ENCODE results near the gene UGP2.

UGP2 gene

DNA sequence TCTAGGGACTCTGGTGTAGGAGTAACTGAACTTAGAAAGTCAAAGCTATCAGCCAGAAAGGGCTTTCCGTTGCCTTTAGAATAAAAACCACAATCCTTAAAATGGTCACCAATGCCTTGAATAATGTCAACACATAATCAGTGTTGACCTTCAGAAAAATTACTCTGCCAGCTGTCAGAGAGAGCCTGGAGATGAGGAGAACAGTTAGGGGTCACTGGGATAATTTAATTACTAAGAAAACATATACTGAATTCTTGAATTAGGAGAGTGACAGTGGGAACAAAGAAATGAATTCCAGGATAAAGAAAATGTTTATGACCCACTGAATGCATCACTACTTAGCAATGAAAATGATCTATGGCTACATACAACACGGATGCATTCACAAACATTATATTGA lies 23.4 kb upstream of the UGP2 start:
- H3K4me2 ChIP-seq (ENCODE audit: low read length), result peak overlapping the region; percentile 90
- TF ChIP-seq EZH2phosphoT487 (IDR thresholded peaks at IDR 0.05; ENCODE audit: borderline replicate concordance, low read length), result no peak
- TF ChIP-seq, protein P1, sequence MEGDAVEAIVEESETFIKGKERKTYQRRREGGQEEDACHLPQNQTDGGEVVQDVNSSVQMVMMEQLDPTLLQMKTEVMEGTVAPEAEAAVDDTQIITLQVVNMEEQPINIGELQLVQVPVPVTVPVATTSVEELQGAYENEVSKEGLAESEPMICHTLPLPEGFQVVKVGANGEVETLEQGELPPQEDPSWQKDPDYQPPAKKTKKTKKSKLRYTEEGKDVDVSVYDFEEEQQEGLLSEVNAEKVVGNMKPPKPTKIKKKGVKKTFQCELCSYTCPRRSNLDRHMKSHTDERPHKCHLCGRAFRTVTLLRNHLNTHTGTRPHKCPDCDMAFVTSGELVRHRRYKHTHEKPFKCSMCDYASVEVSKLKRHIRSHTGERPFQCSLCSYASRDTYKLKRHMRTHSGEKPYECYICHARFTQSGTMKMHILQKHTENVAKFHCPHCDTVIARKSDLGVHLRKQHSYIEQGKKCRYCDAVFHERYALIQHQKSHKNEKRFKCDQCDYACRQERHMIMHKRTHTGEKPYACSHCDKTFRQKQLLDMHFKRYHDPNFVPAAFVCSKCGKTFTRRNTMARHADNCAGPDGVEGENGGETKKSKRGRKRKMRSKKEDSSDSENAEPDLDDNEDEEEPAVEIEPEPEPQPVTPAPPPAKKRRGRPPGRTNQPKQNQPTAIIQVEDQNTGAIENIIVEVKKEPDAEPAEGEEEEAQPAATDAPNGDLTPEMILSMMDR (IDR thresholded peaks at IDR 0.05; ENCODE audit: low read depth, low read length, poor library complexity, severe bottlenecking), result no peak

DNA sequence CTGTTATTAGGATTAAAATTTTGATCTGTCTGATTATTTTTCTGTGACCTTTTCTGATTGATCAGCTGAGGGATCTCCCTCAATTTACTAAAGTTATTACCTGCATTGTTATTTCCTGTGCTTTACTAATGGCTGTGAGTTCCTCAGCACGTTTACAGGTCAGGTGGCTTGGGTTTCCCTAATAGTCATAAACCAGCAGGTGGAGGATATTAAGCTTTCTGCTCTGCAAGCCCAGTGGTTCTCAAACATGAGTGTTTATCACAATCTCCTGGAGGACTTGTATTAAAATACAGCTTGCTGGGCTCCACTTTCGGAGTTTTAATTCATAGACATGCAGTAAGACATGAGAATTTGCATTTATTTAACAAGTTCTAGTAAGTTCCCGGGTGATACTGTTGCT lies 22.4 kb upstream of the UGP2 start:
- Histone ChIP-seq H3K79me2 (ENCODE audit: control insufficient read depth, low read length) (no peaks in the 10 kb centered on the region), H3K4me1 (ENCODE audit: control insufficient read depth, low read length) (peaks cover 100% of the 10 kb centered on the region), H4K20me1 (ENCODE audit: control insufficient read depth, insufficient read depth, low read depth, low read length) (no peaks in the 10 kb centered on the region), H3K27ac (ENCODE audit: low read depth, low read length) (peak overlapping the region; percentile 90), H3K27me3 (ENCODE audit: control insufficient read depth, low read length) (no peaks in the 10 kb centered on the region), H3K9me2 (replicated peaks; ENCODE audit: control insufficient read depth, low read length) (no peaks in the 10 kb centered on the region), H3K4me3 (ENCODE audit: low read length) (peak overlapping the region; percentile 34), H3F3A (ENCODE audit: control insufficient read depth, insufficient read depth) (peaks cover 51% of the 10 kb centered on the region), H3K36me3 (ENCODE audit: control insufficient read depth, low read length) (no peaks in the 10 kb centered on the region; the same call in 1 of the 2 replicates), H3K4me2 (ENCODE audit: low read length) (peak overlapping the region; percentile 90), H3K9me3 (ENCODE audit: control insufficient read depth, insufficient read depth, low read length) (no peaks in the 10 kb centered on the region)
- TF ChIP-seq, protein P1 (IDR thresholded peaks at IDR 0.05; ENCODE audit: low read depth, low read length, poor library complexity, severe bottlenecking), result peak; percentile 36
- TF ChIP-seq EZH2phosphoT487 (IDR thresholded peaks at IDR 0.05; ENCODE audit: borderline replicate concordance, low read length), result no peak

More for the DNA sequence above, 23.4 kb upstream of the UGP2 start:
- H4K20me1 ChIP-seq (ENCODE audit: control insufficient read depth, insufficient read depth, low read depth, low read length), result no peaks in the 10 kb centered on the region
- peak overlapping the region; percentile 90 for H3K27ac ChIP-seq (ENCODE audit: low read depth, low read length)
- H3K27me3 ChIP-seq (ENCODE audit: control insufficient read depth, low read length), result no peaks in the 10 kb centered on the region
- peaks cover 51% of the 10 kb centered on the region for H3F3A ChIP-seq (ENCODE audit: control insufficient read depth, insufficient read depth)
- no peaks in the 10 kb centered on the region for H3K36me3 ChIP-seq (ENCODE audit: control insufficient read depth, low read length)
- H3K4me3 ChIP-seq (ENCODE audit: low read length), result peak overlapping the region; percentile 64
- H3K4me1 ChIP-seq (ENCODE audit: control insufficient read depth, low read length), result peaks cover 93% of the 10 kb centered on the region
- no peaks in the 10 kb centered on the region for H3K9me2 ChIP-seq (replicated peaks; ENCODE audit: control insufficient read depth, low read length)
- H3K9me3 ChIP-seq (ENCODE audit: control insufficient read depth, insufficient read depth, low read length), result no peaks in the 10 kb centered on the region
- H3K79me2 ChIP-seq (ENCODE audit: control insufficient read depth, low read length), result no peaks in the 10 kb centered on the region

DNA sequence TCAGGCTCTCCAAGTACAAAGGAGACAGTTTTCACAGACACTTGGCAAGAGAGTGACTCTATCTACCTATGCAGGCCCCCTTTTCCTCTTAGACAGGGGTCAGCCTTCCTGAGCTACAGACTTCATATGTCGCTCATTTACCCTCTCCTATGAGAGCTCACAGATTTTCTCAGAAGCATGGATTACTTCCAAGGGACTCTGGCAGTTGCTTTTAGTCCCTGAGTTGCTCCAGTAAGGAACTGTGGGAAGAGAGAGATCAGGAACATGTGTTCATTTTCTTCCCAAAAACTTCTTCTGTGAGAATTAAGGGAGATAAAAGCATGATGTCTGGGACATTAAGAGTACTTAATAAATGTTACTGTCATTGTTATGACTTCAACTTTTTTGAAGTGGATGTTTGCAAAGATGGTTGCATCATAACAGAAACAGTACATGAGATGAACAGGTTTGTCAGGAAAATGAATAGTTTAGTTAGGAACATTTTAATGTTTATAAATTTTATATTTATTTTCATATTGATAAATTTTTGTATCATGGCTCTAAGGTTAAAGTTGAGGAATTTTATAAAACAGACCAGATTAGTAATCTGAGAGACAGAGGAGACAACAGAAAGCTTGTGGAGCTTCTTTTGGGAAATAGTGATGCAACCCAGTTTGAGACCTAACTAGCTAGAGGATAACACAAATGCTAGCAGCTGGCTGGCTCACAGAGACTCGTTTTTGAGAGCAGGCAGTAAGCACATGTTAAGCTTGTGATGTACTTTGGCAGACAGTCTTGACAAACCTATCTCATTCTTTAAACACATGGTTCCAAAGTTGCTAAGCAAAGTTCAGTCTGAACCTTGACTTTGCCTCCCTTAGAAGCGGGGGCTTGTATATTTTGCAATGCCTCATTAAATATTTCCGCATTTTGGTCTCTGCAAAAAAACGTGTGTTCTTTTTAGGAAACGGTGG lies 21.7 kb upstream of the UGP2 start:
- Histone ChIP-seq H3K79me2 (ENCODE audit: control insufficient read depth, low read length) (no peaks in the 10 kb centered on the region), H3K36me3 (ENCODE audit: control insufficient read depth, low read length) (no peaks in the 10 kb centered on the region; the same call in 1 of the 2 replicates), H3F3A (ENCODE audit: control insufficient read depth, insufficient read depth) (peaks cover 51% of the 10 kb centered on the region), H3K27ac (ENCODE audit: low read depth, low read length) (peak overlapping the region; percentile 90), H3K4me3 (ENCODE audit: low read length) (peak overlapping the region; percentile 36), H3K9me2 (replicated peaks; ENCODE audit: control insufficient read depth, low read length) (no peaks in the 10 kb centered on the region), H3K4me1 (ENCODE audit: control insufficient read depth, low read length) (peaks cover 98% of the 10 kb centered on the region), H3K27me3 (ENCODE audit: control insufficient read depth, low read length) (no peaks in the 10 kb centered on the region), H4K20me1 (ENCODE audit: control insufficient read depth, insufficient read depth, low read depth, low read length) (no peaks in the 10 kb centered on the region), H3K9me3 (ENCODE audit: control insufficient read depth, insufficient read depth, low read length) (no peaks in the 10 kb centered on the region), H3K4me2 (ENCODE audit: low read length) (peak overlapping the region; percentile 90)
- TF ChIP-seq, protein P1 (IDR thresholded peaks at IDR 0.05; ENCODE audit: low read depth, low read length, poor library complexity, severe bottlenecking), result no peak
- no peak for TF ChIP-seq EZH2phosphoT487 (IDR thresholded peaks at IDR 0.05; ENCODE audit: borderline replicate concordance, low read length)
